OCI-LY3 (cell line): ENCODE results near the gene PLEKHA6.

Experiments
- CTCF ChIP-seq: fragments of 200-600, 300-600 bp; sonication (generic); IDR thresholded peaks from 2 replicates; pipeline ENCODE4 v1.5.1; 2014; ENCODE audit warnings: antibody characterized with exemption, low read length, low read depth
- EZH2phosphoT487 ChIP-seq: fragments of 200-600 bp; shearing (Covaris generic); IDR thresholded peaks from 2 replicates; pipeline ENCODE4 v1.6.1; 2018; ENCODE audit warnings: antibody characterized with exemption, mixed run types, low read depth

- TF ChIP-seq CTCF (no peak), EZH2phosphoT487 (no peak)
Measured at GRCh38 chr1:204368996-204369726, 9.4 kb upstream of the PLEKHA6 start.
